HCT116 (cell line): ENCODE results near the gene ALLC. TPM values are rescaled to one million over a fixed set of nuclear protein-coding genes. Genes with fewer than 3 reads are reported as not detected.

Source experiments
- ATAC-seq: fragments of 200-7000 bp; cut with Tn5 transposase; 2 replicates; pipeline ENCODE4 v1.9.1; 2020; ENCODE audit warnings: mild to moderate bottlenecking, moderate library complexity
- BruUV-seq: library from RNA; stranded (reverse); fragments of 400-500 nt; replicated peaks from 2 replicates; lab custom pipeline; 2021; lab: Mats Ljungman, UMichigan
- CTCF ChIA-PET: fragments of 300-600 bp; sonication (Branson Sonifier 250); formaldehyde crosslinking; loops from one replicate; lab custom pipeline; 2021; ENCODE audit warnings: antibody characterized with exemption; lab: Charles Lee
- POLR2A ChIA-PET: fragments of 300-600, 350-600 bp; sonication (Branson Sonifier 250); formaldehyde crosslinking; loops from one replicate; lab custom pipeline; 2021; ENCODE audit warnings: antibody characterized with exemption; lab: Charles Lee
- RAD21 ChIA-PET, 2 experiments: fragments of 300-600 bp; sonication (Branson Sonifier 250); formaldehyde crosslinking; loops; one replicate each; lab custom pipeline; 2023; ENCODE audit warnings: low total read pairs in 2 of 2; ENCODE audit not compliant: uncharacterized antibody in 2 of 2, unreplicated experiment in 2 of 2, low non-redundant PET in 1 of 2; lab: Charles Lee
- DNase-seq: peaks from one replicate; pipeline ENCODE4 v3.0.0-alpha.2; 2010; ENCODE audit warnings: low read depth, low spot score
- H2AFZ ChIP-seq: fragments of 200-600 bp; shearing (Covaris generic), sonication (generic); 2 replicates; pipeline ENCODE4 v1.6.1; 2017; ENCODE audit warnings: low read depth, mixed run types, mixed read lengths, antibody characterized with exemption, low read length; ENCODE audit not compliant: poor library complexity, severe bottlenecking
- H3K27ac ChIP-seq: 2 replicates; pipeline ENCODE4 v1.5.1; 2012; ENCODE audit warnings: low read depth, low read length
- H3K27me3 ChIP-seq: fragments of 200-600 bp; sonication (generic); 2 replicates; pipeline ENCODE4 v1.6.1; 2016; ENCODE audit warnings: mixed run types, low read length, mixed read lengths; ENCODE audit not compliant: insufficient read depth
- H3K36me3 ChIP-seq, 2 experiments: fragments of 200-500 bp in 1 of 2; fragments of 200-600 bp in 1 of 2; sonication (Bioruptor generic) in 1 of 2; sonication (generic) in 1 of 2; 2 replicates each; pipeline versions ENCODE4 v1.5.1 to v1.6.1; 2014 to 2016; ENCODE audit warnings: low read length in 2 of 2, inconsistent platforms in 1 of 2, mixed read lengths in 1 of 2, mixed run types in 1 of 2; ENCODE audit not compliant: insufficient read depth in 2 of 2, control insufficient read depth in 1 of 2
- H3K4me1 ChIP-seq, 2 experiments: fragments of 200-600 bp in 1 of 2; sonication (generic) in 1 of 2; 2 replicates each; pipeline versions ENCODE4 v1.5.1 to v1.6.1; 2012 to 2017; ENCODE audit warnings: low read length in 2 of 2, inconsistent platforms in 1 of 2, mild to moderate bottlenecking in 1 of 2, mixed read lengths in 1 of 2, mixed run types in 1 of 2, moderate library complexity in 1 of 2; ENCODE audit not compliant: insufficient read depth in 2 of 2, control insufficient read depth in 1 of 2
- H3K4me2 ChIP-seq: fragments of 200-600 bp; sonication (generic); 2 replicates; pipeline ENCODE4 v1.6.1; 2017; ENCODE audit warnings: mixed run types, low read length, mixed read lengths
- H3K4me3 ChIP-seq, 2 experiments: fragments of 200-600 bp in 1 of 2; sonication (generic) in 1 of 2; replicated peaks in 1 of 2; 2 replicates each; pipeline ENCODE4 v1.5.1; 2011 to 2016; ENCODE audit warnings: low read length in 2 of 2, control low read depth in 1 of 2, low read depth in 1 of 2, mild to moderate bottlenecking in 1 of 2, mixed read lengths in 1 of 2, mixed run types in 1 of 2
- H3K79me2 ChIP-seq: fragments of 200-600 bp; sonication (generic); 2 replicates; pipeline ENCODE4 v1.6.1; 2017; ENCODE audit warnings: mild to moderate bottlenecking, mixed run types, low read length, moderate library complexity, mixed read lengths; ENCODE audit not compliant: insufficient read depth
- H3K9ac ChIP-seq: fragments of 200-600 bp; sonication (generic); 2 replicates; pipeline ENCODE4 v1.6.1; 2016; ENCODE audit warnings: low read length, mixed read lengths
- H3K9me2 ChIP-seq: fragments of 200-600 bp; sonication (generic), shearing (Covaris generic); 2 replicates; pipeline ENCODE4 v1.6.1; 2017; ENCODE audit warnings: mixed run types, mild to moderate bottlenecking, moderate library complexity; ENCODE audit not compliant: insufficient read depth
- H3K9me3 ChIP-seq, 2 experiments: fragments of 200-500 bp in 1 of 2; fragments of 200-600 bp in 1 of 2; sonication (Bioruptor generic) in 1 of 2; sonication (generic) in 1 of 2; 2 replicates each; pipeline ENCODE4 v1.6.1; 2014 to 2017; ENCODE audit warnings: low read length in 2 of 2, mixed read lengths in 2 of 2, inconsistent platforms in 1 of 2, low read depth in 1 of 2, mild to moderate bottlenecking in 1 of 2, mixed run types in 1 of 2, moderate library complexity in 1 of 2; ENCODE audit not compliant: control insufficient read depth in 1 of 2, insufficient read depth in 1 of 2
- H4K20me1 ChIP-seq: fragments of 200-600 bp; sonication (generic), shearing (Covaris generic); 2 replicates; pipeline ENCODE4 v1.6.1; 2017; ENCODE audit warnings: mixed run types, mild to moderate bottlenecking, moderate library complexity; ENCODE audit not compliant: insufficient read depth
- CEBPB ChIP-seq: IDR thresholded peaks from 2 replicates; pipeline ENCODE4 v1.6.1; 2012; ENCODE audit warnings: low read depth
- EGR1 ChIP-seq: IDR thresholded peaks from 2 replicates; pipeline ENCODE4 v1.6.1; 2012; ENCODE audit warnings: low read depth
- ELF1 ChIP-seq: IDR thresholded peaks from 2 replicates; pipeline ENCODE4 v1.6.1; 2012; ENCODE audit warnings: low read depth, borderline replicate concordance
- POLR2A ChIP-seq: IDR thresholded peaks from 2 replicates; pipeline ENCODE4 v1.7.0; 2011; ENCODE audit warnings: borderline replicate concordance; ENCODE audit not compliant: insufficient read depth, insufficient read length; ENCODE audit errors: extremely low read depth
- ZFX ChIP-seq: fragments of 450-650 bp; IDR thresholded peaks from 2 replicates; pipeline ENCODE4 v1.6.1; 2017
- intact Hi-C: fragments of 100-400 bp; cut with micrococcal nuclease; formaldehyde crosslinking; loops from 2 replicates; pipeline ENCODE4 v1.10.0; 2022
- total RNA-seq: library from RNA; stranded (reverse); gene quantifications from one replicate; pipeline ENCODE4 v1.2.1, GENCODE V29; 2021; ENCODE audit not compliant: unreplicated experiment
- TF ChIP-seq, protein P1 (sequence below): IDR thresholded peaks from 2 replicates; pipeline ENCODE4 v1.6.1; 2012; ENCODE audit warnings: low read depth

Gene ALLC
- total RNA-seq, 1 experiment from 2014 or later: not detected

DNA sequence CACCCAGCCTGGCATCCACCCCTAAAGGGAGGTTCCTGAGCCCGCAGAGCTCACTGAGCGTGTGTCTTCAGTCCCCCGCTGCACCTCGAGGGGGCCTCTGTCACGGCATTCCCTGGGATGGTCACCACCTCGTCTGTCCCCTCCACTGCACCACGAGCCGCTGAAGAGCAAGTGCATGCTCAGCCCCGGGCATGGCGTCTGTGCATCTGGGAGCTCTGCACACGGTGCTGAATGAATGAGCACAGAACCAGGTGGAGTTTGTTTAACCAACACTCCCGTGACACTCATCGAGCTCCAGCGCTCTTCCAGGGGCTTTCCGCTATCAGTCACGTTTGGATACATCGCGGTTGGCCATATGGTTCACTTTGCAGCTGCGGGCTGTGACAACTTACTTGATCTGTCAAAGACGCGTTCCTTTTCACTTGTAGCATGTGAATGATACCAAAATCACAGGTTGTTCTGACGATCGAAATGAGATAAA lies 9.2 kb downstream of the ALLC start:
- RAD21 ChIA-PET: no interaction called here
- Histone ChIP-seq H3K9me3 (no peaks in the 10 kb centered on the region), H3K79me2 (no peaks in the 10 kb centered on the region), H4K20me1 (no peaks in the 10 kb centered on the region), H3K9me2 (no peaks in the 10 kb centered on the region), H3K4me3 (no peak overlapping the region), H3K36me3 (no peaks in the 10 kb centered on the region), H3K4me1 (peaks cover 3 to 9% of the 10 kb centered on the region in 2 experiments; a peak in 3 of 4 replicates), H2AFZ (no peak overlapping the region), H3K4me2 (no peak overlapping the region), H3K27me3 (no peaks in the 10 kb centered on the region), H3K9ac (no peak overlapping the region), H3K27ac (no peak overlapping the region)
- BruUV-seq: no TSS peak
- ATAC-seq (no peak), DNase-seq (no peak)
- CTCF ChIA-PET: no interaction called here
- POLR2A ChIA-PET: no interaction called here
- intact Hi-C loops: no loop called here
- TF ChIP-seq ELF1: no peak
- TF ChIP-seq CEBPB: no peak
- no peak for TF ChIP-seq POLR2A

DNA sequence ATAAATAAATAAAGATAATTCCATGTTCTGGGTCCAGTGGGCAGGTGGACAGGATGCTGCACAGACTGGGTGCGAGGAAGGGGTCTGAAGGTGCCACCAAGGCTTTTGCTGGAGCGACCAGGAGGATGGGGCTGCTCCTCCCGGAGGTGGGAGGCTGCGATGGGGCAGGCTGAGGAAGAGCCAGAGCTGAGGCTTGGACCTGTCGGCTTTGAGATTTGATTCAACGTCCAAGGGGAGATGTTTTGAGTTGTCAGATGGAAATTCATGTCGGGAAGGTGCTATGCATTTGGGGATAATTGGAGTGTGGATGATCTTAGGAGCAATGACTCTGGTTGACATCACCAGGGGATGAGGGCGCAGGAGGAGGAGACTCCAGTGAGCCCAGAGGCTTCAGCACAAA lies 11.7 kb downstream of the ALLC start:
- TF ChIP-seq, protein P1, sequence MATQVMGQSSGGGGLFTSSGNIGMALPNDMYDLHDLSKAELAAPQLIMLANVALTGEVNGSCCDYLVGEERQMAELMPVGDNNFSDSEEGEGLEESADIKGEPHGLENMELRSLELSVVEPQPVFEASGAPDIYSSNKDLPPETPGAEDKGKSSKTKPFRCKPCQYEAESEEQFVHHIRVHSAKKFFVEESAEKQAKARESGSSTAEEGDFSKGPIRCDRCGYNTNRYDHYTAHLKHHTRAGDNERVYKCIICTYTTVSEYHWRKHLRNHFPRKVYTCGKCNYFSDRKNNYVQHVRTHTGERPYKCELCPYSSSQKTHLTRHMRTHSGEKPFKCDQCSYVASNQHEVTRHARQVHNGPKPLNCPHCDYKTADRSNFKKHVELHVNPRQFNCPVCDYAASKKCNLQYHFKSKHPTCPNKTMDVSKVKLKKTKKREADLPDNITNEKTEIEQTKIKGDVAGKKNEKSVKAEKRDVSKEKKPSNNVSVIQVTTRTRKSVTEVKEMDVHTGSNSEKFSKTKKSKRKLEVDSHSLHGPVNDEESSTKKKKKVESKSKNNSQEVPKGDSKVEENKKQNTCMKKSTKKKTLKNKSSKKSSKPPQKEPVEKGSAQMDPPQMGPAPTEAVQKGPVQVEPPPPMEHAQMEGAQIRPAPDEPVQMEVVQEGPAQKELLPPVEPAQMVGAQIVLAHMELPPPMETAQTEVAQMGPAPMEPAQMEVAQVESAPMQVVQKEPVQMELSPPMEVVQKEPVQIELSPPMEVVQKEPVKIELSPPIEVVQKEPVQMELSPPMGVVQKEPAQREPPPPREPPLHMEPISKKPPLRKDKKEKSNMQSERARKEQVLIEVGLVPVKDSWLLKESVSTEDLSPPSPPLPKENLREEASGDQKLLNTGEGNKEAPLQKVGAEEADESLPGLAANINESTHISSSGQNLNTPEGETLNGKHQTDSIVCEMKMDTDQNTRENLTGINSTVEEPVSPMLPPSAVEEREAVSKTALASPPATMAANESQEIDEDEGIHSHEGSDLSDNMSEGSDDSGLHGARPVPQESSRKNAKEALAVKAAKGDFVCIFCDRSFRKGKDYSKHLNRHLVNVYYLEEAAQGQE: no peak
- no peak for TF ChIP-seq POLR2A
- no peak for TF ChIP-seq EGR1
- no peak for TF ChIP-seq ELF1
- no peak for TF ChIP-seq ZFX
- Histone ChIP-seq H2AFZ (no peak overlapping the region), H3K27ac (no peak overlapping the region), H3K4me1 (no peaks in the 10 kb centered on the region), H3K79me2 (no peaks in the 10 kb centered on the region), H3K4me2 (no peak overlapping the region), H4K20me1 (no peaks in the 10 kb centered on the region), H3K9ac (no peak overlapping the region), H3K9me2 (no peaks in the 10 kb centered on the region), H3K27me3 (no peaks in the 10 kb centered on the region), H3K36me3 (no peaks in the 10 kb centered on the region), H3K4me3 (no peak overlapping the region), H3K9me3 (no peaks in the 10 kb centered on the region)
- RAD21 ChIA-PET: no interaction called here
- no TSS peak for BruUV-seq
- CTCF ChIA-PET: no interaction called here
- POLR2A ChIA-PET: no interaction called here
- no peak; the same call in 1 of the 2 replicates for ATAC-seq
- intact Hi-C loops: no loop called here
- DNase-seq: no peak
